Duodenal mucosa (tissue), 2 donors: ENCODE results near the gene CDC16.
"Not testable (repeated sequence)": the region's sequence is repeated elsewhere in the genome, so short reads cannot be mapped to it uniquely, and the experiment has no call there.

Experiments used
- H3K27ac ChIP-seq: one replicate; pipeline ENCODE4 v1.7.0; 2013; ENCODE audit warnings: low read depth, low read length
- H3K27me3 ChIP-seq, 2 donors: one replicate each; pipeline ENCODE4 v1.7.0; 2013; ENCODE audit warnings: low read length in 2 of 2, control low read depth in 1 of 2; ENCODE audit not compliant: insufficient read depth in 2 of 2, control insufficient read depth in 1 of 2
- H3K36me3 ChIP-seq, 2 donors: one replicate each; pipeline ENCODE4 v1.7.0; 2013; ENCODE audit warnings: low read length in 2 of 2, control low read depth in 1 of 2; ENCODE audit not compliant: insufficient read depth in 2 of 2, control insufficient read depth in 1 of 2
- H3K4me1 ChIP-seq, 2 donors: one replicate each; pipeline ENCODE4 v1.7.0; 2013; ENCODE audit warnings: low read length in 2 of 2, control low read depth in 1 of 2; ENCODE audit not compliant: insufficient read depth in 2 of 2, control insufficient read depth in 1 of 2
- H3K4me3 ChIP-seq, 2 donors: one replicate each; pipeline ENCODE4 v1.7.0; 2013; ENCODE audit warnings: low read length in 2 of 2, low read depth in 1 of 2
- H3K9ac ChIP-seq, 2 donors: one replicate each; pipeline ENCODE4 v1.7.0; 2013; ENCODE audit warnings: low read length in 2 of 2, low read depth in 1 of 2
- H3K9me3 ChIP-seq, 2 donors: one replicate each; pipeline ENCODE4 v1.7.0; 2013; ENCODE audit warnings: low read length in 2 of 2, control low read depth in 1 of 2; ENCODE audit not compliant: control insufficient read depth in 1 of 2

CDC16 gene

DNA sequence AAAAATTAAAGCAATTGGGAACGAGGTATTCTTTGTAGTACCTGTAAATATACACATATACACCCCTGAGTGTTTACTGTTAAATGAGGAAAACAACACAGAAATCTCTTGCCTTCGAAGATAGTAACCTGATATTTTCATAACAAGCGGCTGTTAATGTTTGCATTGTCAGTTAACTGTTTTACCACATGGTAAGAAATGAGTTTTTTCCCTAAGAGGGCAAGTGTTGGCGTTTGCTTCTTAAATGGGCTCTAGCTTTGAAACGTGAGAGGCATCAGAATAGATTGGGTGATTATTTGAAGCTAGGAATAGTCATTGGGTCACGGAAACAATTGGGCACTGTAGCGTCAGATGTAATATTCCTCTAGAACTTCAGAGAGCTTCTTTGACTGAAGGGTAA lies 24.7 kb downstream of the CDC16 start:
- Histone ChIP-seq H3K4me1 (peaks cover 0 to 5% of the 10 kb centered on the region in 2 donors), H3K27me3 (no peaks in the 10 kb centered on the region), H3K9me3 (no peaks in the 10 kb centered on the region), H3K27ac (no peak overlapping the region), H3K9ac (no peak overlapping the region), H3K4me3 (no peak overlapping the region), H3K36me3 (peaks cover 50 to 70% of the 10 kb centered on the region in 2 donors)

- H3K27ac ChIP-seq: no peak overlapping the region
- H3K36me3 ChIP-seq: peaks cover 53 to 69% of the 10 kb centered on the region in 2 donors
- H3K9me3 ChIP-seq: no peaks in the 10 kb centered on the region
- H3K9ac ChIP-seq: no peak overlapping the region
- no peak overlapping the region for H3K4me3 ChIP-seq
- H3K4me1 ChIP-seq: peaks cover 0 to 5% of the 10 kb centered on the region in 2 donors
- no peaks in the 10 kb centered on the region for H3K27me3 ChIP-seq
These were observed 25.3 kb downstream of the CDC16 start for GRCh38 chr13:114259974-114260373.

DNA sequence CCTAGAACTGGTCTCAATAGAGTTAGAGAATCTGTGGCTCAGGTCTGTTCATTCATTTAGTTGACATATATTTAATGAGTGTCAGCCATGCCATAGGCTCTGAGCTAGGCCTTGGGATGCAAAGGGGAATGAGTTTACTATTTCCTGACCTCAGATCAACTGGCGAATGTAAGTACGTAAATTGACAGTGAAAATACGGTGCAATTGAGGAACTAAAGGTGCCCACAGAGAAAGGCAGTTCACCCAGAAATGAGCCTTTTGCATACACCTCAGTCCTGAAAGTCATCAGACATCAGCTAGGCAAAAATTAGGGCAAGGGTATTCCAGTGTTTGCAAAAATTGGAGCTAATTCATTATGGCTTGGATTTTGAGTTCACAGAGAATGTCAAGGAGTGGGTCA lies 26.1 kb downstream of the CDC16 start:
- H3K4me1 ChIP-seq: peaks cover 0 to 5% of the 10 kb centered on the region in 2 donors
- no peak overlapping the region for H3K4me3 ChIP-seq
- peaks cover 56 to 68% of the 10 kb centered on the region in 2 donors for H3K36me3 ChIP-seq
- H3K27me3 ChIP-seq: no peaks in the 10 kb centered on the region
- H3K9me3 ChIP-seq: no peaks in the 10 kb centered on the region
- no peak overlapping the region for H3K9ac ChIP-seq
- no peak overlapping the region for H3K27ac ChIP-seq

GRCh38 chr13:114261328-114261965 lies 26.8 kb downstream of the CDC16 start:
- no peak overlapping the region for H3K4me3 ChIP-seq
- peaks cover 57 to 74% of the 10 kb centered on the region in 2 donors for H3K36me3 ChIP-seq
- no peaks in the 10 kb centered on the region for H3K9me3 ChIP-seq
- H3K27ac ChIP-seq: no peak overlapping the region
- H3K27me3 ChIP-seq: no peaks in the 10 kb centered on the region
- no peak overlapping the region for H3K9ac ChIP-seq
- peaks cover 0 to 5% of the 10 kb centered on the region in 2 donors for H3K4me1 ChIP-seq

DNA sequence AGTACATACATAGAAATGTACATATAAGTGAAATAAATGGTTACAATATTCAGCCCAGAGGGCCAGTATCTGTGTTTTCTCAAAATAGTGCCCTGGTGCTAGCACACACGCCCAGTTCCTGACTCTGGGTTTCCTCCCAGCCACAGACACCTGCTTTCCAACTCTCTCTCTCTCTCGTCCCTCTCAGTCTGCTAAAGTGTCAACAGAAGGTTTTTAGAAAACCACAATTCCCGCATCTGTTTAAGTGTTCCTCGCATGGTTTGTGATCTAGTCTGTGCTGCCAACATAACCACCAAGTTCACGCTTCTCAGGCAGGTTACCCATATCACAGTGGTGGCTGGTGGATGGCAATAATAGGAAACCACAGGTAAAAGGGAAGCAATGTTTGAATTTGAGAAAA lies 28.9 kb downstream of the CDC16 start:
- H3K27me3 ChIP-seq: no peaks in the 10 kb centered on the region
- H3K9me3 ChIP-seq: no peaks in the 10 kb centered on the region
- H3K9ac ChIP-seq: no peak overlapping the region
- no peak overlapping the region for H3K27ac ChIP-seq
- H3K36me3 ChIP-seq: peaks cover 48 to 79% of the 10 kb centered on the region in 2 donors
- peaks cover 0 to 5% of the 10 kb centered on the region in 2 donors for H3K4me1 ChIP-seq
- H3K4me3 ChIP-seq: no peak overlapping the region

GRCh38 chr13:114264313-114264712 lies 29.6 kb downstream of the CDC16 start:
- not testable (repeated sequence) for H3K4me1 ChIP-seq, H3K27ac ChIP-seq, H3K27me3 ChIP-seq, H3K4me3 ChIP-seq, H3K9me3 ChIP-seq, H3K9ac ChIP-seq
- H3K36me3 ChIP-seq: peaks cover 53 to 82% of the 10 kb centered on the region in 2 donors

GRCh38 chr13:114264886-114265611 lies 30.4 kb downstream of the CDC16 start:
- peaks cover 4 to 5% of the 10 kb centered on the region in 2 donors for H3K4me1 ChIP-seq
- no peaks in the 10 kb centered on the region for H3K9me3 ChIP-seq
- no peak overlapping the region for H3K4me3 ChIP-seq
- H3K27me3 ChIP-seq: no peaks in the 10 kb centered on the region
- peaks cover 46 to 80% of the 10 kb centered on the region in 2 donors for H3K36me3 ChIP-seq
- H3K9ac ChIP-seq: no peak overlapping the region
- H3K27ac ChIP-seq: no peak overlapping the region

GRCh38 chr13:114266241-114266640 lies 31.5 kb downstream of the CDC16 start:
- H3K27ac ChIP-seq: no peak overlapping the region
- H3K4me3 ChIP-seq: no peak overlapping the region
- H3K9ac ChIP-seq: no peak overlapping the region
- no peaks in the 10 kb centered on the region for H3K27me3 ChIP-seq
- peaks cover 37 to 74% of the 10 kb centered on the region in 2 donors for H3K36me3 ChIP-seq
- H3K4me1 ChIP-seq: peaks cover 4% of the 10 kb centered on the region in 2 donors
- H3K9me3 ChIP-seq: no peaks in the 10 kb centered on the region

- Histone ChIP-seq H3K9ac (no peak overlapping the region), H3K4me3 (no peak overlapping the region), H3K36me3 (peaks cover 34 to 74% of the 10 kb centered on the region in 2 donors), H3K9me3 (no peaks in the 10 kb centered on the region), H3K27me3 (no peaks in the 10 kb centered on the region), H3K4me1 (peaks cover 0 to 4% of the 10 kb centered on the region in 2 donors), H3K27ac (no peak overlapping the region)
These were observed 33.9 kb downstream of the CDC16 start for GRCh38 chr13:114268344-114269280.
